22Rv1 (cell line): ENCODE results near the gene DNAJC12.

ENCODE experiments used
- H3K27ac ChIP-seq: fragments of 450-650 bp; 2 replicates; pipeline ENCODE4 v1.5.1; 2017
- ZFX ChIP-seq: fragments of 450-650 bp; IDR thresholded peaks from 2 replicates; pipeline ENCODE4 v1.6.1; 2017; ENCODE audit warnings: antibody characterized with exemption, borderline replicate concordance
- TF ChIP-seq, protein P1 (sequence below): fragments of 450-650 bp; IDR thresholded peaks from 2 replicates; pipeline ENCODE4 v1.5.1; 2017; ENCODE audit warnings: mild to moderate bottlenecking

DNAJC12 gene

DNA sequence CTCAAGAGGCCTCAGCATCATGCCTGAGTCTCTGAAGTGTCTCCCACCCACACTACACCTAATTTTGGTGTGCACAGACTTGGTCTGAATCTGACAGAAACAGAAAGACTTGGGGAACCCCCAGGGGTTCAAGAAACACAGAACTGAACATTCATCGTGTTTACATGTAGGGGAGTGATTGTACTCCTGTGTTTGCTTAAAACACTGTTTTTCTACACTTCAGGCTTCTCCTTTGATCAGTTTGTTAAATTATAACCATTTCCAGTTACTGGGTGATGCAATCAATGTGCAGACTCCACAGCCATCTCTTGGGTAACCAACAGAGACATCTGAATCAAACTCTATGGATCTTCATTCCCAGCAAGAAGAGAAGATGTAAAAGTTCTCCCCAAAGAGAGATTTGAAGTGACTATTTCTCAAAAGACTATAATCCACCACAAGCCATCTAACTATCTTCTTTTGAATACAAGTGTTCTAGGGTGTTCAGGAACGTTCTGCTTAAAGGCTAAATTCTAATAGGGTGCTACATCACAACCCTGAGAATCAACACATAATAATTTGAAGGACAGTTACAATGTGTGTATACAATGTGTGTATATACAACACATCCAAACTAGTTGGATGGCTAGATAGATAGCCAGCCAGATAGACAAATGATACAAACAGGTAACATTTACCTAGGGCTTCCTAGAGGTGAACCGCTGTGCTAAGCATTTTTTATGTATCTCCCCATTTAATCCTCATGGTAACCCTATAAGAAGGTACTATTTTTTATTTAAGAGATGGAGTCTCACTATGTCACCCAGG is 34.2 kb downstream of the DNAJC12 start:
- no peak overlapping the region for H3K27ac ChIP-seq
- TF ChIP-seq ZFX = no peak
- TF ChIP-seq, protein P1, sequence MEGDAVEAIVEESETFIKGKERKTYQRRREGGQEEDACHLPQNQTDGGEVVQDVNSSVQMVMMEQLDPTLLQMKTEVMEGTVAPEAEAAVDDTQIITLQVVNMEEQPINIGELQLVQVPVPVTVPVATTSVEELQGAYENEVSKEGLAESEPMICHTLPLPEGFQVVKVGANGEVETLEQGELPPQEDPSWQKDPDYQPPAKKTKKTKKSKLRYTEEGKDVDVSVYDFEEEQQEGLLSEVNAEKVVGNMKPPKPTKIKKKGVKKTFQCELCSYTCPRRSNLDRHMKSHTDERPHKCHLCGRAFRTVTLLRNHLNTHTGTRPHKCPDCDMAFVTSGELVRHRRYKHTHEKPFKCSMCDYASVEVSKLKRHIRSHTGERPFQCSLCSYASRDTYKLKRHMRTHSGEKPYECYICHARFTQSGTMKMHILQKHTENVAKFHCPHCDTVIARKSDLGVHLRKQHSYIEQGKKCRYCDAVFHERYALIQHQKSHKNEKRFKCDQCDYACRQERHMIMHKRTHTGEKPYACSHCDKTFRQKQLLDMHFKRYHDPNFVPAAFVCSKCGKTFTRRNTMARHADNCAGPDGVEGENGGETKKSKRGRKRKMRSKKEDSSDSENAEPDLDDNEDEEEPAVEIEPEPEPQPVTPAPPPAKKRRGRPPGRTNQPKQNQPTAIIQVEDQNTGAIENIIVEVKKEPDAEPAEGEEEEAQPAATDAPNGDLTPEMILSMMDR = no peak

DNA sequence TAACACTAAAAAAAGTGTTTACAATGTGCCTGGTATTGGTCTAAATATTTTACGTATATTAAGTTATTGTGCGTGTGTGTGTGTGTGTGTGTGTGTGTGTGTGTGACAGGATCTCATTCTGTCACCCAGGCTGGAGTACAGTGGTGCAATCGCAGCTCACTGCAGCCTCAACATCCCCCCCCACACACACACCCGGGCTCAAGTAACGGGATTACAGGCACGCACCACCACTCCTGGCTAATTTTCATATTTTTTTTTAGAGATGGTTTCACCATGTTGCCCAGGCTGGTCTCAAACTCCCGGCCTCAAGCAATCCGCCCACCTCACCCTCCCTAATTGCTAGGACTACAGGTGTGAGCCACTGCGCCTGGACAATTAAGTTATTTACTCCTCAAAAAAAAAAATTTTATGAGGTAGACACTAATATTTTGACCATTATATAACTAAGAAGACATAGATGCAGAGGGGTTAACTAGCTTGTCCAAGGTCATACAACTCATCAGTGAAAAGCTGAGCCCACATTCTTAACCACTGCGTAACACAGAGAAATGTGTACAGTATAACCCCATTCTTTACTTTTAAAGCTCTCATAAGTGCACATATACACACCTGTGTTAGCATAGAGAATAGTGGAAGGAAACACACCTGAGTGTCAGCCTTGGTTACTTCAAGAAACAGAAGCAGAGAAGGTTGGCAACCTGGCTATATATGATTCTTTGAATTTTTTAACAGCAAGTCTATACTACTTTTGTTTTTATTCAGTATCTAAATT is 35.0 kb downstream of the DNAJC12 start:
- H3K27ac ChIP-seq = no peak overlapping the region
- TF ChIP-seq ZFX = no peak
- TF ChIP-seq, protein P1 = no peak

DNA sequence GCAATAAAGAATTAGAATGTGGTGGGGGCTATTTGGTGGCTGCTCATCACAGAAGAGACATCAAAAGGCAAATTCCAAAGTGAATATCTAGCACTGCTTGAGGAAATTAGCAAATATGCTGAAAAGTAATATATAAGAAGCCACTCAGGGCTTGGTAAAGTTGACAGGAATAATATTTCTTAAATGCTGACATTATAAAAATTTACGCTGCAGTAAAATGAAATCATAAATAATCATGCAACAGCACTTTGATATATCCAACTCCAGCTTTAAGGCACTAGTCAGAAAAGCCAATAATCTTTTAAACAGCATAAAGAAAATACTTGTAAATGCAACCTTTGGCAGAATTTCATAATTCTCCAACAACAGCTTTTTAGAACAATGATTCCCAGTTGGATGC is 36.9 kb downstream of the DNAJC12 start:
- TF ChIP-seq, protein P1 = no peak
- TF ChIP-seq ZFX = no peak
- no peak overlapping the region for H3K27ac ChIP-seq

DNA sequence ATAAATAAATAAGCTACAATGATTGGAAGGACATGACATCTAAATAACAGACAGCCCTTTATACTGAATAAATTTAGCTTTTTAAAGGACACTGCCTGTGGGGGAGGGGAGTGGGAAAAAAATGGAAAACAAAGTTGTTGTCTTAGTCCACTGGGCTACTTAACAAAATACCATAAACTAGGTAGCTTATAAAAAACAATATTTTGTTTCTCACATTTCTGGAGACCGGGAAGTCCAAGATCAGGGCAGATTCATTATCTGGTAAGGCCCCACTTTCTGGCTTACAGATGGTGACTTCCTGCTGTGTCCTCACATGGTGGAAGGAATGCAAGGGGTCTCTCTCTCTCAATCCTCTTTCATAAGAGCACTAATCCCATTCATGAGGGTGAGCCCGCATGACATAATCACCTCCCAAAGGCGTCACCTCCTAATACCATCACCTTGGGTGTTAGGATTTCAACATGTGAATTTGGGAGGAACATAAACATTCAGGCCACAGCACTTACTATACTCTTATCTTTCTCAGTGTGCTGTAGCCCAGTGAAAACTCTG is 43.0 kb downstream of the DNAJC12 start:
- no peak overlapping the region for H3K27ac ChIP-seq
- TF ChIP-seq, protein P1 = no peak
- no peak for TF ChIP-seq ZFX

DNA sequence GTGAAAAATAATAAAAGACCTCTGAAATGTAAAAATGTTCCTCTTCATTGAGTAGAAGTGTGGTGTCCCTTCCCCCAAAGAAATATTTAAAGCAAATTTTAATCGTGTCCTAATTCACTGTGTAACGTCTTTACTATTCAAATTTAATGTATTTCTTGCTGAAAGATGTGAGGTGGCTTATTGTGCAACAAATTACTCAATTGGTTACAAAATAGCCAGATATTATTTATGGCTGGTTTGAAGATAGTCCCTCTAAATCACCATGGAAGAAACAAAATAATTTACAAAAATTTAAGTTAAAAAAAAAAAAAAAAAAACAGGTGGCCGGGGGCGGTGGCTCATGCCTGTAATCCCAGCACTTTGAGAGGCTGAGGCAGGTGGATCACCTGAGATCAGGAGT is 43.7 kb downstream of the DNAJC12 start:
- TF ChIP-seq ZFX = no peak
- TF ChIP-seq, protein P1 = no peak
- no peak overlapping the region for H3K27ac ChIP-seq

DNA sequence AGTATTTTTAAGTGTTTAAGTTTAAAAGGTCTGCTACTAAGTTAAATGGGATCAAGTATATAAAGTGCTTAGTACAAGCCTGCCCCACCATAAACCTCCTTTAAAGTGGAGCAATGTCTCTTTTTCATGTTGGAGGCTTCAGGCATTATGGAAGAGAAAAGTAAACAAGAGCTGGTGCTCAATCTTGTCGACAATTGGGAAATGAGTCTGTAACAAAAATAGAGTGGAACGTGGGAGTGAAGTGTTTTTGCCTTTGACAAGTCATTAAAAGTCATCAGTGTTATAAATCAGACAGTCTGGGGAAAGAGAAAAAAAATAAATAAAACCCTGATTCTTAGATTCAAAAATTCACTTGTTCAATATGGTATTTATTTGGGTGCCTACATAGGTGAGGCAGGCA is 44.7 kb downstream of the DNAJC12 start:
- TF ChIP-seq, protein P1 = no peak
- TF ChIP-seq ZFX = no peak
- H3K27ac ChIP-seq = no peak overlapping the region
